ENCODE data around the gene NEK3.
"Not testable (repeated sequence)": the region's sequence is repeated elsewhere in the genome, so short reads cannot be mapped to it uniquely, and the experiment has no call there.

NEK3 gene

GRCh38 chr13:52169839-52170238, 10.4 kb upstream of the NEK3 start:
- no peak for DNase-seq

GRCh38 chr13:52165411-52165810, 6.0 kb upstream of the NEK3 start:
- no peak for DNase-seq

GRCh38 chr13:52164989-52165388, 5.6 kb upstream of the NEK3 start:
- DNase-seq: no peak

- DNase-seq: not testable (repeated sequence)
These were observed 4.5 kb upstream of the NEK3 start for GRCh38 chr13:52163878-52164277.

GRCh38 chr13:52162279-52163101, 3.1 kb upstream of the NEK3 start:
- no peak for DNase-seq

GRCh38 chr13:52161181-52161646, 1.8 kb upstream of the NEK3 start:
- DNase-seq: no peak

- DNase-seq: no peak
These were observed 1.1 kb upstream of the NEK3 start for GRCh38 chr13:52160506-52160905.

- no peak for DNase-seq
These were observed 656 bp upstream of the NEK3 start for GRCh38 chr13:52160053-52160452.

- DNase-seq: no peak
These were observed 703 bp downstream of the NEK3 start for GRCh38 chr13:52158629-52159158.

- no peak for DNase-seq
These were observed 2.6 kb downstream of the NEK3 start for GRCh38 chr13:52156724-52157261.

- no peak for DNase-seq
These were observed 4.2 kb downstream of the NEK3 start for GRCh38 chr13:52155177-52155576.

GRCh38 chr13:52147225-52147624, 12.2 kb downstream of the NEK3 start:
- no peak for DNase-seq

GRCh38 chr13:52141299-52141698, 18.1 kb downstream of the NEK3 start:
- DNase-seq: no peak

- no peak for DNase-seq
These were observed 21.9 kb downstream of the NEK3 start for GRCh38 chr13:52137489-52137888.

- no peak for DNase-seq
These were observed 22.6 kb downstream of the NEK3 start for GRCh38 chr13:52136763-52137162.

- DNase-seq: no peak
These were observed 28.8 kb downstream of the NEK3 start for GRCh38 chr13:52130641-52131040.

GRCh38 chr13:52128714-52129700, 30.4 kb downstream of the NEK3 start, which contains the start of gene NEK5:
TSS of gene NEK5 (minus strand) at chr13:52129073. CDS start at chr13:52127482, 1,591 bp downstream.
- peak; percentile 53 for DNase-seq

- DNase-seq: peak; percentile 61
These were observed 31.4 kb downstream of the NEK3 start for GRCh38 chr13:52127783-52128702.

- DNase-seq: no peak
These were observed 32.0 kb downstream of the NEK3 start for GRCh38 chr13:52127378-52127777.

- no peak for DNase-seq
These were observed 33.9 kb downstream of the NEK3 start for GRCh38 chr13:52125547-52125946.

- no peak for DNase-seq
These were observed 40.8 kb downstream of the NEK3 start for GRCh38 chr13:52118595-52118994.

GRCh38 chr13:52118095-52118494, 41.3 kb downstream of the NEK3 start:
- DNase-seq: no peak
